GM12891 (cell line): ENCODE measurements around the gene SERPINA4.

Experiments used
- DNase-seq: peaks from one replicate; pipeline ENCODE4 v3.0.0; 2011; ENCODE audit warnings: low spot score; ENCODE audit not compliant: insufficient read length
- FAIRE-seq: peaks from 2 replicates; lab custom pipeline; 2011; peaks lifted over from hg19 to GRCh38; lab: Jason Lieb, UNC
- PAX5 ChIP-seq: IDR thresholded peaks from 2 replicates; pipeline ENCODE4 v1.6.1; 2011; ENCODE audit warnings: low read length, moderate library complexity, mild to moderate bottlenecking; ENCODE audit not compliant: insufficient read depth, severe bottlenecking
- POLR2A ChIP-seq: IDR thresholded peaks from 2 replicates; pipeline ENCODE4 v1.6.1; 2011; ENCODE audit warnings: low read depth, low read length, control low read depth
- POLR2AphosphoS5 ChIP-seq: IDR thresholded peaks from 2 replicates; pipeline ENCODE4 v1.6.1; 2011; ENCODE audit warnings: low read depth, low read length, control low read depth
- POU2F2 ChIP-seq: IDR thresholded peaks from 2 replicates; pipeline ENCODE4 v1.6.1; 2011; ENCODE audit warnings: low read depth, mild to moderate bottlenecking, control low read depth, low read length, moderate library complexity
- SPI1 ChIP-seq: IDR thresholded peaks from 2 replicates; pipeline ENCODE4 v1.6.1; 2011; ENCODE audit warnings: low read depth, low read length, control low read depth
- TAF1 ChIP-seq: IDR thresholded peaks from 2 replicates; pipeline ENCODE4 v1.6.1; 2011; ENCODE audit warnings: low read depth, low read length, control low read depth

SERPINA4 gene

DNA sequence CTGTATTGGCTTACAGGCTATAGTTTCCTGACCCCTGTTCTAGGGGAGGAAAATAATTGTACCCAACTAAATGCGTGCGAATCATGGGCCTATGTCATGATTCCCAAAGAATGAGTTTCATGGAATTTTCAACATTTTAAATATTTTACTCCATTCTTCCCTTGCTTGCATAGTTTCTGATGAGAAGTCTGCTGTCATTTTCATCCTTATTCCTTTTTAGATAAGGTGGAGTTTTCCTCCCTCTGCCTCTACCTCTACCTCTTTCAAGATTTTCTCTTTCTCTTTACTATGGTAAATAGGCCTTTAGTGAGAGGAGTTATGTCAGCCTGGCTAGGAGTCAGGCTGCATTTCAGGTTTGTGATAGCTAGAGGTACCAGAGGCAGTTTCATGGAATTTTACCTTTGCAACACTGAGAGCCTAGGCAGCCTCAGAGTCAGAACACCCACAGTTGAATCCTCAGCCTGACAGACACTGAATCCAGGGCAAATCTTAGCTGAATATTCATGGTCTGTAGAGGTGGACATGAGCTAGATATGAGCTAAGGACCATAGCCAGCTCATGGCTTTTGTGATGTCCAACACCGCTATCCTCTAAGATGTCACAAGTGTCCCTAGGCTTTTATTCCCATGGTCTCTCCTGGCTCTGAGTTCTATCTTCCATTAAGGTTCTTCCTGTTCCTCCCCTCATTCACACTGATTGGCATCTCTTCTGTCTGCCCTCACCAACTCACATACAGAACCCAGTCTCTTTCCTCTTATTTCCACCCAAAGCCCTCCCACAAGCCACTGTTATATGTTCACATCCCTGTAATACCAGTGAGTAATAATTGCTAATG, 57.0 kb downstream of the SERPINA4 start:
- no peak for FAIRE-seq
- DNase-seq, result no peak

GRCh38 chr14:94619297-94619696, 58.1 kb downstream of the SERPINA4 start:
- FAIRE-seq (no peak), DNase-seq (no peak)
- no peak for TF ChIP-seq POU2F2

More for the DNA sequence above, 57.0 kb downstream of the SERPINA4 start:
- TF ChIP-seq POLR2AphosphoS5 (no peak), POLR2A (no peak), POU2F2 (no peak), PAX5 (no peak), TAF1 (no peak), SPI1 (no peak)
